Measurements from ENCODE around the gene NECAB2.
"Not testable (repeated sequence)": the region's sequence is repeated elsewhere in the genome, so short reads cannot be mapped to it uniquely, and the experiment has no call there.

NECAB2 gene

DNA sequence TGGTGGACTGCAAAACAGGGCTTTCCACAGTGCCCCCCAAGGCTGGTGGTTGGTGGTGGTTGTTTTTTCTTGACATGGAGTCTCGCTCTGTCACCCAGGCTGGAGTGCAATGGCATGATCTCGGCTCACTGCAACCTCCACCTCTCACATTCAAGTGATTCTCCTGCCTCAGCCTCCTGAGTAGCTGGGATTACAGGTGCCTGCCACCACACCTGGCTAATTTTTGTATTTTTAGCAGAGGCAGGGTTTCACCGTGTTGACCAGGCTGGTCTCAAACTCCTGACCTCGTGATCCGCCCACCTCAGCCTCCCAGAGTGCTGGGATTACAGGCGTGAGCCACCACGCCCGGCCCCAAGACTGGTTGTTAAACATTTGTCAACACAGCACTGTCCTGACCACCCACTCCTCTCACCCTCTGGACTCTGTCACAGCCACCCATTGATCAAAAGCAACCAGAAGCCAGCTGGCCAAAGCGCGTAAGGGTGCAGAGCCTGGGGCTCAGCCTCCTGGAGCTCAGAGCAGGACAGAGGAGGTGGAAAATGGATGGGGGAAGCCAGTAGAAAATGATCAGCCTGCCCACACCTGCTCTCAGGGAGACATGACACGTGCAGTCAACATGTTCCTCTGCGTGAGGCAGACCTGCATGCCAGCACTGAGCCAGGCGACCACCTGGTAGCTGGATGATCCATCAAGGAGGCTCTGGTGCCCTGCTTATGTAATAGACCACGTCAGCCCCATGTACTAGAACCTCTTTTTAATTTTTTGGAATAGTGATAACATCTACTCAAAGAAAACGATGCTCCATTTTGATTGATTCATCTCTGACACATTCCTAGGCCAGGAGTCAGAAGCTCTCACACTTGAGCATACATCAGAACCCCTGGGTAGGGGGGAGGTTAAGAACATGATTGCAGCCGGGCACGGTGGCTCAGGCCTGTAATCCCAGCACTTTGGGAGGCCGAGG is 29.8 kb upstream of the NECAB2 start:
- no peak for DNase-seq (ENCODE audit: low read depth)
- H3K36me3 ChIP-seq (ENCODE audit: control insufficient read depth, insufficient read depth, low read length, severe bottlenecking) = no peaks in the 10 kb centered on the region
- peaks cover 9% of the 10 kb centered on the region for H3K4me1 ChIP-seq (ENCODE audit: control insufficient read depth, insufficient read depth, low read length)
- peaks cover 32% of the 10 kb centered on the region for H3K27me3 ChIP-seq (replicated peaks; ENCODE audit: control insufficient read depth, insufficient read depth, low read length)
- H3K9ac ChIP-seq (ENCODE audit: low read length) = no peak overlapping the region
- no peak overlapping the region for H3K4me3 ChIP-seq (ENCODE audit: low read length)
- no peaks in the 10 kb centered on the region for H3K9me3 ChIP-seq (ENCODE audit: control insufficient read depth, low read length)

DNA sequence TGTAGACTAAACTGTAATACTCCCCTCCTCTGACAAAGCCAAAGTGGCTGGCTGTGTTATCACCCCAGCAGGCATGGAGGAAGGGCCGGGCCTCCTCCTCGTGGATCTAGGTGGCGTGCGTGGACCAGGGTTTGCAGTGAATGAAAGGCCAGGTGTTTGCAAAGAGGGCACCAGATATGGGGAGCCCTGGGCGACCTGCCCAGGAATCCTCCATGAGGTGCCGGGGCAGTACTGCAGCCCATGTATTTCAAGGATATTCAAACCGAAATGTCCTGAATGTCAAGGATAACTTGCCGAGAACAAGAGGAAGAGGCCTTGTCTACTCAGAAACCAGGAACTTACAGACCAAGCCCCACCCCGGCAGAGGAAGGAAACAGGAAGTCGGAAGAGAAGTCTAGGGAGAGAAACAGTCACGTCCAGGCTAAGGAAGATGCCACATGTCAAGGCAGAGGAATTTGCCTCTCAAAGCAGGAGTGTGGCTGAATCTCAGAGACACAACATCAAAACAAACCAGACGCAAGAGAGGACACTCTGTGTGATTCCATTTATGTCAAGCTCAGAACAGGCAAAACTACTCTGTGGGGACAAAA is 28.7 kb upstream of the NECAB2 start:
- Histone ChIP-seq H3K9me3 (ENCODE audit: control insufficient read depth, low read length) (no peaks in the 10 kb centered on the region), H3K36me3 (ENCODE audit: control insufficient read depth, insufficient read depth, low read length, severe bottlenecking) (no peaks in the 10 kb centered on the region), H3K4me1 (ENCODE audit: control insufficient read depth, insufficient read depth, low read length) (no peaks in the 10 kb centered on the region), H3K27me3 (replicated peaks; ENCODE audit: control insufficient read depth, insufficient read depth, low read length) (peaks cover 36% of the 10 kb centered on the region), H3K4me3 (ENCODE audit: low read length) (no peak overlapping the region), H3K9ac (ENCODE audit: low read length) (no peak overlapping the region)
- no peak for DNase-seq (ENCODE audit: low read depth)

DNA sequence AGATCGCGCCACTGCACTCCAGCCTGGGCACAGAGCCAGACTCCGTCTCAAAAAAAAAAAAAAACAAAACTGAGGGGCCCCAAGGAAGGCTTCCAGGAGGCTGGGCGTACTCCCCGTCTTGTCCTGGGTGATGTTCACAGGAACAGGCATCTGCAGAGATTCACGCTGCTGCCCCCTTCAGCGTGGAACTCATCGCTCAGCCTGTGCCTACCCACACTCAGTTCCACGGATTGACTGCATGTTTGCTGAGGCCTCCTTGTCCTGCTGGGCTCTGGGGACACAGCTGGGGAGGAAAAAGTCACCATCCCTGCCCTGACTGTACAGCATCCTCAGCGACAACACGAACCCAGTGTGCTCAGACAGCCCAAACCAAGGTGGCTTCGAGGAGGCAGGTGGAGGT is 27.9 kb upstream of the NECAB2 start:
- Histone ChIP-seq H3K9ac (ENCODE audit: low read length) (no peak overlapping the region), H3K4me3 (ENCODE audit: low read length) (no peak overlapping the region), H3K36me3 (ENCODE audit: control insufficient read depth, insufficient read depth, low read length, severe bottlenecking) (no peaks in the 10 kb centered on the region), H3K4me1 (ENCODE audit: control insufficient read depth, insufficient read depth, low read length) (no peaks in the 10 kb centered on the region), H3K9me3 (ENCODE audit: control insufficient read depth, low read length) (no peaks in the 10 kb centered on the region), H3K27me3 (replicated peaks; ENCODE audit: control insufficient read depth, insufficient read depth, low read length) (peaks cover 30% of the 10 kb centered on the region)
- no peak for DNase-seq (ENCODE audit: low read depth)

DNA sequence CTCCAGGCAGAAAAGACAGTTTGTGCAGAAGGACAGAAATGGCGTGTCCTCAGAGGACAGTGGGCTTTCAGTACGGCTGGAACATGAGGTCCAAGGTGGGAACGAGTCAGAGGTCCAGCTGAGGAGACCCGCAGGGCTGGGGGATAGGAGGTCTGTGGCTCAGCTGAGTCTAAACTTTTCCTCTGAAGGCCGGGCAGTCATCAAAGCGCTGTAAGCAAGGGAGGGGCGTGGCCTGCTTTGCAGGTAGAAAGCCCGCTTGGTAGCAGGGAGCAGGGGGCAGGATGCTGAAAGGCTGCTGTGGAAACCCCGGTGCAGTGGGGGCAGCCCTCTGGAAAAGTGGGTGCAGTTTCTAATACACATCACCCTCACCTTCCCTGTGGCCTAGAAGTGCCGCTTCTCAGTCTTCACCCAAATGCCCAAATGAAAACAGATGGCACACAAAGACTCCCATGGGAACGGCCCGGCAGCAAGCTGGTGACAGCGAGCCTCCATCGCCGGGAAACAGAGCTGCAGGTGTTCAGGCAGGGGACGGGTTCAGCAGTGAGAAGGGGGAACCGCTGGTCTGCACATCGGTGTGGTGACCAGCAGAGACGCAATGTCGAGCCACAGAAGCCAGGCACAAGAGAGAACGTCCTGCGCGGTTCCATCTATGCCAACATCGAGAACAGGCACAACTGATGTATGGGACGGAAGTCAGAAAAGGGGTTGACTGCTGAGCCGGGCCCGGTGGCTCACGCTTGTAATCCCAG is 27.2 kb upstream of the NECAB2 start:
- Histone ChIP-seq H3K9me3 (ENCODE audit: control insufficient read depth, low read length) (no peaks in the 10 kb centered on the region), H3K4me3 (ENCODE audit: low read length) (no peak overlapping the region), H3K27me3 (replicated peaks; ENCODE audit: control insufficient read depth, insufficient read depth, low read length) (peaks cover 29% of the 10 kb centered on the region), H3K36me3 (ENCODE audit: control insufficient read depth, insufficient read depth, low read length, severe bottlenecking) (no peaks in the 10 kb centered on the region), H3K4me1 (ENCODE audit: control insufficient read depth, insufficient read depth, low read length) (no peaks in the 10 kb centered on the region), H3K9ac (ENCODE audit: low read length) (no peak overlapping the region)
- DNase-seq (ENCODE audit: low read depth) = no peak

- H3K27me3 ChIP-seq (replicated peaks; ENCODE audit: control insufficient read depth, insufficient read depth, low read length) = peaks cover 32% of the 10 kb centered on the region
- H3K9ac ChIP-seq (ENCODE audit: low read length); H3K4me3 ChIP-seq (ENCODE audit: low read length); H3K36me3 ChIP-seq (ENCODE audit: control insufficient read depth, insufficient read depth, low read length, severe bottlenecking); DNase-seq (ENCODE audit: low read depth); H3K4me1 ChIP-seq (ENCODE audit: control insufficient read depth, insufficient read depth, low read length); H3K9me3 ChIP-seq (ENCODE audit: control insufficient read depth, low read length): not testable (repeated sequence)
Observed at GRCh38 chr16:83941546-83941945, 26.5 kb upstream of the NECAB2 start.

- Histone ChIP-seq H3K9me3 (ENCODE audit: control insufficient read depth, low read length) (no peaks in the 10 kb centered on the region), H3K27me3 (replicated peaks; ENCODE audit: control insufficient read depth, insufficient read depth, low read length) (peaks cover 34% of the 10 kb centered on the region), H3K4me1 (ENCODE audit: control insufficient read depth, insufficient read depth, low read length) (no peaks in the 10 kb centered on the region), H3K4me3 (ENCODE audit: low read length) (no peak overlapping the region), H3K36me3 (ENCODE audit: control insufficient read depth, insufficient read depth, low read length, severe bottlenecking) (no peaks in the 10 kb centered on the region), H3K9ac (ENCODE audit: low read length) (no peak overlapping the region)
- no peak for DNase-seq (ENCODE audit: low read depth)
Observed at GRCh38 chr16:83942074-83942473, 26.0 kb upstream of the NECAB2 start.

DNA sequence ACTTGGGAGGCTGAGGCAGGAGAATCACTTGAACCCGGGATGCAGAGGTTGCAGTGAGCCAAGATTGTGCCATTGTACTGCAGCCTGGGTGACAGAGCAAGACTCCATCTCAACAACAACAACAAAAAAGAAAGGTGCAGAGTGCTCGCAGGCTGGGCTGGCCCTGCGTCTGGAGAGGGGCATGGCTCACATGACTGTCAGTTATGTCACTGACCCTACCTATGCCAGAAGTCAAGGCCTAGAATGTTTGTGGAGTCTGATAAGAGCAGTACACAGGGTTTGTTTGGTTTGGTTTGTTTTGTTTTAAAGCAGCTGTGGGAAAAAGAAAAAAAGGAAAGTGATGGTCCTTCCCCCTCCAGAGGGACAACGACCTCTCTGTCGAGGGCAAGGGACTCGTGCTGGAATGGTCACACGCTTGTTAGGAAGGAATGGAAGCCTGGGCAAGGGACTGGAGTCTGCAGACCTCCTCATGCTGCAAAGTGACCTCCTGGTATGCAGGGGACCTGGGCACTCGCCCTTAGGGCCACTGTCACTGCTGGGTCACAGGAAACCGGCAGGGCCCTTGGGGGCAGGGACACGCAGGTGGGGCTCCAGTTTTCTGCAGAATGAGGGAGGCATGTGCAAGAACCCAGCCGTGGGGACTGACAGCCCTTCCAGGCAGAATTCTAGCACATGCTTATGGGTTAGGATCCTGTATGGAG is 25.1 kb upstream of the NECAB2 start:
- Histone ChIP-seq H3K4me3 (ENCODE audit: low read length) (no peak overlapping the region), H3K36me3 (ENCODE audit: control insufficient read depth, insufficient read depth, low read length, severe bottlenecking) (no peaks in the 10 kb centered on the region), H3K27me3 (replicated peaks; ENCODE audit: control insufficient read depth, insufficient read depth, low read length) (peaks cover 33% of the 10 kb centered on the region), H3K4me1 (ENCODE audit: control insufficient read depth, insufficient read depth, low read length) (no peaks in the 10 kb centered on the region), H3K9me3 (ENCODE audit: control insufficient read depth, low read length) (no peaks in the 10 kb centered on the region), H3K9ac (ENCODE audit: low read length) (no peak overlapping the region)
- DNase-seq (ENCODE audit: low read depth) = no peak

- Histone ChIP-seq H3K4me3 (ENCODE audit: low read length) (no peak overlapping the region), H3K36me3 (ENCODE audit: control insufficient read depth, insufficient read depth, low read length, severe bottlenecking) (no peaks in the 10 kb centered on the region), H3K9ac (ENCODE audit: low read length) (no peak overlapping the region), H3K9me3 (ENCODE audit: control insufficient read depth, low read length) (no peaks in the 10 kb centered on the region), H3K27me3 (replicated peaks; ENCODE audit: control insufficient read depth, insufficient read depth, low read length) (peaks cover 33% of the 10 kb centered on the region), H3K4me1 (ENCODE audit: control insufficient read depth, insufficient read depth, low read length) (no peaks in the 10 kb centered on the region)
- no peak for DNase-seq (ENCODE audit: low read depth)
Observed at GRCh38 chr16:83943516-83944050, 24.5 kb upstream of the NECAB2 start.

DNA sequence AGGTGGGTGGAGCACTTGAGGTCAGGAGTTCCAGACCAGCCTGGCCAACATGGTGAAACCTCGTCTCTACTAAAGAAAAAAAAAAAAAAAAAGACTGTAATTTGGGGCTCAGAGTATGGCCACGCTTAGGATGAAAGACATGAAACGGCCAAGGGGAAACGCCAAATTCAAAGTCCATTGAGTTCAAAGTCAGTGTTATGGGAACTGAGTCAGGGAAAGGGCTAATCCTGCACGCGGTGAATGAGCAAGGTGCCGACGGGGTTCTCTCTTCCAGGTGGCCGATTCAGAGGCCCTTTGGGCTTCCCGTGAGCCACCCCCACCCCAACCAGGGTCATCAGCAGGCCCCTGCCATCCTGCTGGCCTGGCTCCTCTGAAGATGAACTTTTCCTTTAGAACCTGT is 22.5 kb upstream of the NECAB2 start:
- Histone ChIP-seq H3K4me3 (ENCODE audit: low read length) (no peak overlapping the region), H3K9ac (ENCODE audit: low read length) (no peak overlapping the region), H3K9me3 (ENCODE audit: control insufficient read depth, low read length) (no peaks in the 10 kb centered on the region), H3K27me3 (replicated peaks; ENCODE audit: control insufficient read depth, insufficient read depth, low read length) (peaks cover 28% of the 10 kb centered on the region), H3K36me3 (ENCODE audit: control insufficient read depth, insufficient read depth, low read length, severe bottlenecking) (no peaks in the 10 kb centered on the region), H3K4me1 (ENCODE audit: control insufficient read depth, insufficient read depth, low read length) (no peaks in the 10 kb centered on the region)
- no peak for DNase-seq (ENCODE audit: low read depth)

DNA sequence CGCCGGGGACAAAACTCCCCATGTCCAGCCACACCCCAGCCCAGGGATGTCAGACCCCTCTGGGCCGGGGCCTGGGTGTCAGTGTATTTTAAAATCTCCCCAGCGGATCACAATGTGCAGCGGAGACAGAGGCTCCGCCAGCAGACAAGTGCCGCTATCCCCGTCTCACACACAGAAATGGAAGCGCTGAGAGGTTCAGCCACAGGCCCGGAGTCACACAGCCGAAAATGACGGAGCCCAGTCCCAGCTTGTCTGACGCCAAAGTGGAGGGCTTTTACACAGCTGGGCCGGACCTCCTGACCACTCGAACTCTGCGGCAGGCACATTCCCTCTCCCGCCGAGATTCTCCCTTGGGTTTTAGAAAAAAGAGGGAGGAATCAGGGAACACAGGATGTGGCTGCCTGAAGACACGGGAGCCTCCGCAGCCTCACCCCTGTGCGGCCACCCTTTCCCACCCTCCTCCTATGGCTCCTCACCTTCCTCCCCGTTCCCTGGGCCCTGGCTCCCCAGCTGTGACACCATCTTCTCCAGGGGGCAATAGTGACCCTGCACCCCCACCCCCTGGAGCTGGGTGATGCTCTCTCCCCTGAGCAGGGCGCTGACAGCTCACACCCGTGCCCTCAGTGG is 21.8 kb upstream of the NECAB2 start:
- Histone ChIP-seq H3K9ac (ENCODE audit: low read length) (no peak overlapping the region), H3K4me3 (ENCODE audit: low read length) (no peak overlapping the region), H3K9me3 (ENCODE audit: control insufficient read depth, low read length) (no peaks in the 10 kb centered on the region), H3K27me3 (replicated peaks; ENCODE audit: control insufficient read depth, insufficient read depth, low read length) (peaks cover 23% of the 10 kb centered on the region), H3K36me3 (ENCODE audit: control insufficient read depth, insufficient read depth, low read length, severe bottlenecking) (no peaks in the 10 kb centered on the region), H3K4me1 (ENCODE audit: control insufficient read depth, insufficient read depth, low read length) (no peaks in the 10 kb centered on the region)
- DNase-seq (ENCODE audit: low read depth) = no peak
